Astrocyte of the hippocampus (primary cell): ENCODE data around the gene EFNA3.
A peak's percentile ranks its signal among the peaks of the same experiment; 100 is the strongest.

Experiments used
- DNase-seq: peaks from one replicate; pipeline ENCODE4 v3.0.0; 2011; ENCODE audit warnings: low read depth, low spot score

Gene EFNA3

DNA sequence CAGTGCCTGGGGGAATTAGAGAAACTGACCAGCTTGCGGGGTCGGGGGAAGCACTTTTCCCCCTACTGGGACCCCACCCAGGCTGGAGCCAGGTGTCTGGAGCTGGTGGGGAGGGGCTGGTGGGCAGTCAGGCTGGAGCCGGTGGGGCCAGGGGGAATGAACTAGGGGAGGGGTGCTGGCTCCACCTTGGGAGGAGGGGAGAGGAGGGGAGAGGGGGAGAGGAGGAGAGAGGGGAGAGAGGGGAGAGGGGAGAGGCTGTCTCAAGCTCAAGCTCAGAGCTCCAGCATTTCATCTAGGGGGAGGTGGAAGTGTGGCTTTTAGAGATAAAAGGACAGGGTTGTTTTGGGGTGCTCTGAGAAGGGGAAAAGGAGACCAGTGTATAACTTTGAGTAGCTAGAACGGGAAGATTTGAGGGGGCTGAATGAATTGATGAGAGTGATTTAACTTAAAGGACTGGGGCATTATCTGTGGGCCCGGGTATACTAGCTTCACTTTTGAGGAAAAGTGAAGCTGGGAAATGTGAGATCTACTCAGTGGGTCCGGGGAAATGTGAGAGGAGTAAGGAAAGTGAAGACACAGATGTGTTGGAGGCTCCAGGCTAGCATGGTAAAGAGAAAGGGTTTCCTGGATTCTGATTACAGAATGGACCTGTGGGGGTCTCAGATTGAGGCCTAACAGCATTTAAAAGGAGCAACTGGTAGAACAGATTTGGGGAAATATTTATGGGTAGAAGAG, 51.8 kb downstream of the EFNA3 start:
- no peak for DNase-seq

DNA sequence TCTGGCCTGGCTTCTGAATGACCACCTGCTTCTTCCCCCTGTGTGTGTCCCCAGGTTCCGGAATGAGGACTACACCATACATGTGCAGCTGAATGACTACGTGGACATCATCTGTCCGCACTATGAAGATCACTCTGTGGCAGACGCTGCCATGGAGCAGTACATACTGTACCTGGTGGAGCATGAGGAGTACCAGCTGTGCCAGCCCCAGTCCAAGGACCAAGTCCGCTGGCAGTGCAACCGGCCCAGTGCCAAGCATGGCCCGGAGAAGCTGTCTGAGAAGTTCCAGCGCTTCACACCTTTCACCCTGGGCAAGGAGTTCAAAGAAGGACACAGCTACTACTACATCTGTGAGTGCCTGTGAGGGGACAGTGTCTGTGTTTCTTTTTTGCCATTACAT, 52.6 kb downstream of the EFNA3 start:
- no peak for DNase-seq

DNA sequence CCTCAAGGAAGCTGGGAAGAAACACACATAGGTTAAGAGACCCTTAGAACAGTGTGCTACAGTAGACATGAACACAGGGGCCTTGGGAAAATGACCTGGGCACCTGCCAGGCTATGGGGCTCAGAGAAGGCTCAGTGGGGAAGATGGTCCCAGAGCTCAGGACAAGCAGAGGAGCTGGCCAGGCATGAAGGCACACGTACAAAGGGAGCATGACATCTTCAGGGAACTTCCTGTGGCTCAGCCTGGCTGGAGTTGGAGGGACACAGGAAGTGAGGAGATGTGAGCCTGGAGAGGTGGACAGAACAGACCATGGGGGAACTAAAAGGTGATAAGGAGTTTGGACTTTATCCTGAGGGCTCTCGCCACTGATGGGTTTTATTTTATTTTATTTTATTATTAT, 53.2 kb downstream of the EFNA3 start:
- no peak for DNase-seq

DNA sequence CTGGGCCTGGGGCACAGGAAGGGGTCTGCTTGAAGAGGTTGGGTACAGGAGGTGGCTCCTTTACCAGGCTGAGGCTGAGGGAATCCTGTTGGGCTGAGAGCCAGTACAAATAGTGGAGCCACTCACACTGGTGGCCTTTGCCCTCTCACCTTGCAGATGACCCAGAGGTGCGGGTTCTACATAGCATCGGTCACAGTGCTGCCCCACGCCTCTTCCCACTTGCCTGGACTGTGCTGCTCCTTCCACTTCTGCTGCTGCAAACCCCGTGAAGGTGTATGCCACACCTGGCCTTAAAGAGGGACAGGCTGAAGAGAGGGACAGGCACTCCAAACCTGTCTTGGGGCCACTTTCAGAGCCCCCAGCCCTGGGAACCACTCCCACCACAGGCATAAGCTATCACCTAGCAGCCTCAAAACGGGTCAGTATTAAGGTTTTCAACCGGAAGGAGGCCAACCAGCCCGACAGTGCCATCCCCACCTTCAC, 55.2 kb downstream of the EFNA3 start:
- DNase-seq, result no peak

DNA sequence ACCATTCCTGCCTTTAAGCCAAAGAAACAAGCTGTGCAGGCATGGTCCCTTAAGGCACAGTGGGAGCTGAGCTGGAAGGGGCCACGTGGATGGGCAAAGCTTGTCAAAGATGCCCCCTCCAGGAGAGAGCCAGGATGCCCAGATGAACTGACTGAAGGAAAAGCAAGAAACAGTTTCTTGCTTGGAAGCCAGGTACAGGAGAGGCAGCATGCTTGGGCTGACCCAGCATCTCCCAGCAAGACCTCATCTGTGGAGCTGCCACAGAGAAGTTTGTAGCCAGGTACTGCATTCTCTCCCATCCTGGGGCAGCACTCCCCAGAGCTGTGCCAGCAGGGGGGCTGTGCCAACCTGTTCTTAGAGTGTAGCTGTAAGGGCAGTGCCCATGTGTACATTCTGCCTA, 55.7 kb downstream of the EFNA3 start:
- peak; percentile 31 for DNase-seq

DNA sequence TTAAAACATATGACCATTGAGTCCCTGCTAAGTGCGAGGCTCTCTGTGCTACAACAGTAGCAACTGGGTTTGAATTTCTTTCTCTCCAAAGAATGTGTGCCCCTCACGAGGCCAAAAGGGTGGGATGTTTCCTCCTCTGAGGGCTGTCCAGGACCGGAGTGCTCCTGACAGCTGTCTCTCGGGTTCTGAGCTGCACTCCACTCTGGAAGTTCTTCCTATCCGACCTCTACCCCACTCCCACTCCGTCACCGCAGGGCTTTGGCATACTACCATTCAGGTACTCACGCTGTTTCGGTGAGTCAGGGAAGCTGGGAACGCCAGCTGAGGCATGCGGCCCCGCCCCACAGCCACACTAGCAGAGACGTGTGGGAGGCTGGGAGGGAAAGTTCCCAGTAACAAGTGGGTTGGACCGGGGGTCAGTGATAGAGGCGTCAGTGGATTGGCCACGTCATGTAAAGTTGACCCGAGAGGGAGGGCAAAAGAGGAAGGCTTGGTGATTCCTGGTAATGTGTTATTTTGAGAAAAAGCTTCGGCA, 56.3 kb downstream of the EFNA3 start:
- DNase-seq, result peak; percentile 97

DNA sequence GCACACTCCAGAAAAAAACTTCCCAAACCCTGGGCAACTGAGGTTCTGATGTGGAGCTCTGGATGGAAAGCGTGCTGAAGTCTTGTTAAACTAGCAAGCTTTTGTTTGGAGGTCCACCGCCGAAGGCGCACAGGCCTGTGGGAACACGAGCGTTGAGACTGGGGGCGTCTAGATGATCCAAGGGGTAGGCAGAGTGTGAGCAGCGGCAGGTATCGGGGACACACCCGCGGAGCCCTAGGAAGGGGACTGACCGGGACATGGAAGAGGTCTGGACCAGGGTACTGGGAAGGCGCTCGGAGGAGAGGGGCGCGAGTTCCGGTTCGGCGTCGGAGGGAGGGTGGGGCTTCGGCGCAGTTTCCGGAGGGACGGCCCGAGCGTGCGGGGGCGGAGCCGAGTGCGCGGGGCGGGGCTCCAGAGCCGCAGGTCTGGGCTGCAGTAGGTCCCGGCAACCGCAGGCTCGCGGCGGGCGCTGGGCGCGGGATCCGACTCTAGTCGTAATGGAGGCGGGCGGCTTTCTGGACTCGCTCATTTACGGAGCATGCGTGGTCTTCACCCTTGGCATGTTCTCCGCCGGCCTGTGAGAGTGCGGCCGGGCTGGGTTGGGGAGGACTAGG, 56.9 kb downstream of the EFNA3 start, which contains the start of gene SLC50A1:
Gene SLC50A1, plus strand, starts transcription at position 438 of the 614 bp plus-strand sequence. Its CDS starts 60 bp downstream, at position 498.
- DNase-seq, result peak; percentile 99

DNA sequence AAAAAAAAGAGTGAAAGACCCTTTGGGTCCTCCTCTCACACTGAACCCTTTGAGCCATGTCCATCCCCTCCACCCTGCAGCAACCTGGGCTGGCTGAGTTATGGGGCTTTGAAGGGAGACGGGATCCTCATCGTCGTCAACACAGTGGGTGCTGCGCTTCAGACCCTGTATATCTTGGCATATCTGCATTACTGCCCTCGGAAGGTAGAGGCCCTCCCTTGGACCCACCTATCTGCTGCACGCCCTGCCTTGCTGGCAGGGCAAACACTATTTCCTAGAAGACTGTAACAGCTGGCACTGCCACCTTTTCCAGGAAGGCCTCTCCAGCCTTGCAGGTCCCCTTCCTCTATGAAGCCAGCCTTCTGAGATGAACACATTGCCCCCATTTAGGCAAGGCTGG, 58.1 kb downstream of the EFNA3 start:
- peak; percentile 5 for DNase-seq
